ENCODE results near the gene RASD2.

Gene RASD2

DNA sequence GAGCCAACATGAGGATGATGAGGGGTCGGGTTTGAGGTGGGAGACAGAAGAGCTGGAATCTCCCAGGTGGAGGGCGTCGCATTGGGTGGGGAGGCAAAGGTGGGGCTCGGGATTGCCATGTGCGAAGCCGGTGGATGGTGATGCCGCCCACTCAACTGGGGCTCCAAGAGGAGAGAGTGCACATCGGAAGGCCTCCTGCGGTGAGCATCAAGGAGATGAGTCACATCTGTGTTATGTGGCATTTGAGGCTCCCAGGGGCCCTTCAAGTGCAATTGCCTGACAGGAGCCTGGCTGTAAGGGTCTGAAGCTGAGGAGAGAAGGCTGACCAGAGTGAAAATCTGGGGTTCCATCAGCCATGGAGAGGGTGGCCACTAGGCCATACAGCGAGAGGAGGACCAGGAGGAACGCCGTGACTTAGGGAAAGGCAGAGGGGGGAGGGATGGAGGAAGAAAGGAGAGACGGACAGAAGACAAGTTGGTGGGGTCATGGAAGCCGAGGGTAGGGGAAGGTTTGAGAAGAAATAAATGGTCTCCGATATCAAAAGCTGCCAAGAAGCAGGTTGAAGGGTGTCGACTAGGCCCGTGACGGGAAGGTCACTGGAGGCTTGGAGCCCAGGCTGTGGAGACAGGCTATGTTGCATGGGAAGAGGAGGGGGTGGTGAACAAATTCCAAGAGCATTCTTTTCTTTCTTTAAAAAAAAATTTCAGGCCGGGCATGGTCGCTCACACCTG, 21.3 kb downstream of the RASD2 start:
- DNase-seq = no peak

DNA sequence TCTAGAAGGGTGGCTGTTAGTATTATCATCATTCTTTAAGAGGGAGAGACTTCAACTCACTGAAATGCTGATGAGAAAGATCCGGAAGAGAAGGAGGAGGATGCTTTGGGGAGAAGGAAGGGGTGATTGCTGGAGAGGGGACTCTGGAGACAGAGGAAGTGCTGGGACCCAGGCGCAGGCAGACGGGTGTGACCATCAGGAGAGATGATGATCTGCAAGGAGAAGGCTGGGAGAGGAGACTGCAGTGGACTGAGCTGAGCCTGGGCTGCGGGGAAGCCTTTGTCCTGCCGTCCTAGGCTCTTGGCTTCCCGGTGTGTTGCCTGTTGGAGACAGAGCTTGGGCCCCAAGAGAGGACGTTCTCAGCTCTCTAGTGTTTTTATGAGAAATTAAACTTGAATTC, 22.6 kb downstream of the RASD2 start:
- no peak for DNase-seq

DNA sequence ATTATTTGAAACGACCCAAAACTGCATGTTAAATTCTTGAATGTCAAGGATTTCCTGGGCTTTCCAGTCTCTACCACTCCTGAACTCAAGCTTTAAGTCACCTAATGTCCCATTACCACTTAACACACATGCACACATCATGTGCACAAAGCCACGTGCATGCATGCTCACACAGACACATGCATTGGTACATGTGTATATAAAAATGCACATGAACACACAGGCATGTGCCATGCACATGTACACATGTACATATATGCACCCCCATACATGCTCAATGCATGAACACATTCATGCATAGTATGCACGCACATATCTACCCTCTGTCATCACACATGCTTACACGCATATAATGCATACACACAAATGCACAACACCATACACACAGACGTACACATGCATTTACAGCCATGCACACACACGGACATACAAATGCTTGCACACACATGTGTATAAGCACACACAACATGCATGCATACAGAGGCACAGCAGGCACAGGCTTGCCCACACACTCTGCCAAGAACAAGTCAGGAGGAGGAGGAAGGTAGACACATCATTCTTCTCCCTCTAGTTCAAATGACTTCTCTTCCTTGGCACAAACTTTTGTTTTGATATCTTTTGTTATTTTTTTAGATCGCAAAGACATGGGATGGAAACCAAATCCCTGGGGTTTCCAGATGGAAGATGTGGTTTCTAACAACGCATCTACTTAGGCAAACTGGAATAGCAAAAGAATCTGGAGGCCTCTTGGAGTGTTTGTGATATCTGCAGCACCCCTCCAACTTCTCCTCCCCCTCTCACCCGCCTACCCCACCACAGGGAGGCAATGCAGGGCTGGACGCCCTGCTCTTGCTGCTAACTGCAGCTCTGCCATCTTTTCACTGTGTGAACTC, 24.6 kb downstream of the RASD2 start:
- no peak for DNase-seq

DNA sequence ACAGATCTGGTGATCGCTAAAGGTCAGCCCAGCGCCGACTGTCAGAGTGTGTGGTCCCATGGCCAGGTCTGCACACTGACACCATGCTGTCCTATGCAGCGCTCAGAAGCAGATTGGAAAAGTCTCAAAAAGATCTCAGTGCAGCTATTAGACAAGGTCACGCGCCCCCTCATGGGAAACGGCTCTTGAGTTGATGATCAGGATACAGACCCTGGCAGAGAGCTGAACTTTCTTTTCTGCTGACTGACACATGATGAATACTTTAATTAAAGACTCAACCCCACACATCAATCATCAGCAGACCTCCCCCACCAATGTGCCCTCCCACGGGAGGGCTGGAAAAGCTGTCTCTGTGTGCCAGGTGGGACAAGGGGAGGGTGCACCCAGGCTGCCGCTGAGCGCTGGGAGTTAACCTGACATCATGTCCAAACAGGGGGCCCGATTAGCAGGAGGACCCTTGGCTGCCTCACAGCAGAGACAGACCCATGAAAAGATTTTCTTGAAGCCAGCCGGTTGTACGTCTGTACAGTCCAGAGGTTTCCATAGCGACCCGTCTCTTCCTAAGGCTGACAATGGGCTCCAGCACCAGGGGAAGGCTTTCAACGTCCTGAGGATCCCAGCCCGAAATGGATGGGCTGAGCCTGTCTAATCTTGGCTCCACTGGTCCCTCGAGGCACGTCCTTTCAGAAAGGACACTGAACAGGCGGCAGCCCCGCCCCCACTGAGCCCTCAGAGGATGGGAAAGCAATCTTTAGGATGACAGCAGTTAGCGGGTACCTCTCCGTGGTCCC, 26.9 kb downstream of the RASD2 start:
- no peak for DNase-seq

DNA sequence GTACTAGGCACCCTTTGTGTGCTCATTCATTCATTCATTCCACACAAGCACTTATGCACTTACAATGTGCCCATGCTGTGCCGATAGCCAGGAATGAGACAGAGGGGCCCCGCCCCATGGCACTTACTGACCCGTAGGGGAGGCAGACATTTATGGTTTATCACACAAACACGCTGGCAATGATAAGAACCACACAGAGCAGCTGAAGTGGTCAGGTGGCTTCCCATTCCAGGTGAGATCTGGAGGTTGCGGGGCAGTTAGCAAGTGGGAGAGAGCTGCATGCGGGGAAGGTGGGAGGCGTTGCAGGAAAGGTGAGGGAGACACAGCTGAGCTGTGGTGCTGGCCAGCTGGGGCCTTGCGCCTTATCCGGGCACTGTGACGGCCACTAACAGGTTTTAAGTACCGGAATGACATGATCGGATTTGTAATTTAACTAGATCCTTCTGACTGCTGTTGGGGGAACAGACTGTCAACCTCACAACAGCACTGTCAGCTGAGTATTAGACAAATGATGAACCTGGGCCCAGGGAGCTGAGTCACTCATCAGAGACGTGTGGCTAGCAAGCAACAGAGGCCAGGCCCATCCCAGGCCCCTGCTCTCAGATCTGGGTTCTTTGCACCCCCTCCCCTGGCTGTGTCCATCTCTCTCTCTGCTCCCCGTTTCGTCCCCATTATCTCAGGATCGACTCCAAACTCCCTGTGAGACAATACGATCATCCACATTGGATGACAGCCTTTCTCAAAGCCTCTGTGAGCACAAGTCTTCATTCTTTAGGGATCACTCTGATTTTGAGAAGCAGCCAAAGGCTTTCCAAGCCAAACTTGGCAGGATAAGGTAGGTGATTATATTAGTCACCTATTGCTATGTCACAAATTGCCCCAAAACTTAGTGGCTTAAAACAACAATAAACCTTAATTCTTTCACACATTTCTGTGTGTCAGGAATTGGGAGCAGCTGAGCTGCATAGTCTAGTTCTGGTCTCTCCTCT, 28.4 kb downstream of the RASD2 start:
- no peak for DNase-seq

DNA sequence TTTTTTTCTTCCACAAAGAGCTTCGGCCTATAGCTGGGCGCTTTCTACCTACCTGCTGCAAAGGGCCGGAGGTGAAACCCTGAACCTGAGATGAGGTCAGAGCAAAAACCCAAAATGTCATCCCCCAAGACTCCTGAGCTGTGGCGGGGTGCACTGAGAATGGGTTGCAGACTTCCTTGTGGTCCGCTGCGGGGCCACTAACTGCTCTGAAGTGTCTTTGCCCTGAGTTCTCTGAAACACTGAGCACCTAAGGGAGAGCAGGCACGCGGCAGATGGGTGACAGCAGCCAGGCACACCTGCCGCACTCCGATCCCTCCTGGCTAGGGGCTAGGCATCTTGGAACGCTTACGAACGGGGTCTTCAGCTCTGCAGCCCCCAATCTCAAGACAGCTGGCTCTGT, 29.3 kb downstream of the RASD2 start:
- no peak for DNase-seq

DNA sequence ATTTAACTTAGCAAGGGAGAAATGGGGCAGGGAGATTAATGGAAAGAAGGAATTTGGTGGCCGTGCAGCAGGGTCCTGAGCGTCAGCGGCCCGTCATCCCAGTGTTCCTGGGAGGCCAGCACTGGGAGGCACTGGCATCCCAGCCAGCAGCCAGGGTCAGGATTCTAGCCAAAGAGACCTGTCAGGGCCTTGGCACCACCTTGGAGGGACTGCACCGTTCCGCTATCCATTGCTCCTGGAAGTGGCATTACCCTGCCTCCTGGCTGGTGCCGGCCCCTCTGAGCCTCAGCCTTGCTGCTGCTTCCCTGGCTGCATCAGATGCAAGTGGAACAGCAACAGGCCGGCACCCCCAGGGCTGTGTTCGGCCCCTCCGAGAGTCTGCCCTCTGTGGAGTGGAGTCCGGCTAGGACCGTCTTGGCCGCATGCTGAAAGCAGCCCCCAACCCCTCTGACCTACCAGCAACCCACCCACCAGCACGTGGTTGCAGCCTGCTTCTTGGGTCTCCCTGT, 30.1 kb downstream of the RASD2 start:
- no peak for DNase-seq

DNA sequence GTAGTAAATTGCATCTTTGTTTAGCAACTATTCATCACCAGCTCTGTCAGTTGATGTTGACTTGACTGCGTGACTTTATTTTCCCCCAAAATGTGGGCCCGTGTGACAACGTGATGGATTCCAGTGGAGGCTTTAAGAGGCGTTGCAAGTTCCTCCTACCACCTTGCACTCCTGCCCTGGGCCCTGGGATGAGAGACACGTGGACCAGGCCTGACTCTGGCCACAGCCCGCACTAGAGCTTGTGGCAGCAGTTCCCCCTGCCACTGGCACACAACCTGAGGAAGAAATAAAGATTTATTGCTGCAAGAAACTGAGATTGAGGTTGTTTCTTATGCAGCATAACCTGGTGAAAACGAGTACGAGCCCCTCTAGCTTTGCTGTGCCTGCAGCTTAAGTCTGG, 31.9 kb downstream of the RASD2 start:
- DNase-seq = no peak

DNA sequence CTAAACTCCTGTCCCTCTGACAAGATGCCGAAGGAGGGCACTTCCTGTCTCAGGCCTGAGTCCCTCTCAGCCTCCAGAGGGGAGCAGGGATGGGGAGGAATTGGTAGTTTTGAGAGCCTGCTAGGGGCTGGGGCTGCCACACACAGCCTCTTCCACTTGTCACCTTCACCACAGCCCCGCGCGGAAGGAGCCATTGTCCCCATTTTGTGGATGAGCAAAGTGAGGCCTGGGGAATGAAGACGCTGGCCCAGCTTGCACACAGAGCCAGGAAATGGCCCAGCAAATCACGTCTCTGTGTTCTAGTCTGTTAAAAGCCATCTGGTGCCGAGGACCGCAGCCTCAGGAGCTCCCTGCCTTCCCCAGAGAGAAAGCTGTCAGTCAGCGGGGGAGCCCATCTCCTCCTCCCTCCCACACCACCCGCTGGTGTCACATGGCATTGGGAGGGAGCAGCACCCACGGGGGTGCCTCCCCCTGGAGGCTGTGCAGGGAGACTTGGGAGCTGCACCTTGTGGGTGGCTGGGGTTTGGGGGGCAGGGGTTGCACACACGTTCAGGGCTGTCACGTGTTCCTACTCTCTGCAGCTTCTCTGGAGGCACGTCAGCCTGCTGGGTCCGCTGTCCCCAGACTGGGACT, 34.6 kb downstream of the RASD2 start:
- no peak for DNase-seq

DNA sequence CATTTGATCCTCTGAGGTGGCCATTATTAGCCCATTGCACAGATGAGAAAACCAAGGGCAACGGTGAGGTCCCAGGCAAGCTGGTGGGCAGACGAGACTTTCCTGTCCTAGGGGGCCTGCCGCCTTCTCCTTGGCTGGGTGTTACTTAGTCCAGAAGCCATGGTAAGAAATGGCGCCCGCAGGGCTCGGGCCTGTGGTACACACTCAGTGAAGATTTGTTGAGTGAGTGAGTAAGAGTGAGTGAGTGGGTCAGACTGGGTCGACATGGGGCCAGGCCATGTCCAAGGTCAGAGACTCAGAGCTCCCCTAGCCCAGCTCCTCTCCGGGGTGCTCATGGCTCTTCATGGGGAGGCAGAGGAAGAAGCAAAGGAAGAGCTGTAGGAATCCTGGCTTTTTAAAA, 36.0 kb downstream of the RASD2 start:
- DNase-seq = no peak

DNA sequence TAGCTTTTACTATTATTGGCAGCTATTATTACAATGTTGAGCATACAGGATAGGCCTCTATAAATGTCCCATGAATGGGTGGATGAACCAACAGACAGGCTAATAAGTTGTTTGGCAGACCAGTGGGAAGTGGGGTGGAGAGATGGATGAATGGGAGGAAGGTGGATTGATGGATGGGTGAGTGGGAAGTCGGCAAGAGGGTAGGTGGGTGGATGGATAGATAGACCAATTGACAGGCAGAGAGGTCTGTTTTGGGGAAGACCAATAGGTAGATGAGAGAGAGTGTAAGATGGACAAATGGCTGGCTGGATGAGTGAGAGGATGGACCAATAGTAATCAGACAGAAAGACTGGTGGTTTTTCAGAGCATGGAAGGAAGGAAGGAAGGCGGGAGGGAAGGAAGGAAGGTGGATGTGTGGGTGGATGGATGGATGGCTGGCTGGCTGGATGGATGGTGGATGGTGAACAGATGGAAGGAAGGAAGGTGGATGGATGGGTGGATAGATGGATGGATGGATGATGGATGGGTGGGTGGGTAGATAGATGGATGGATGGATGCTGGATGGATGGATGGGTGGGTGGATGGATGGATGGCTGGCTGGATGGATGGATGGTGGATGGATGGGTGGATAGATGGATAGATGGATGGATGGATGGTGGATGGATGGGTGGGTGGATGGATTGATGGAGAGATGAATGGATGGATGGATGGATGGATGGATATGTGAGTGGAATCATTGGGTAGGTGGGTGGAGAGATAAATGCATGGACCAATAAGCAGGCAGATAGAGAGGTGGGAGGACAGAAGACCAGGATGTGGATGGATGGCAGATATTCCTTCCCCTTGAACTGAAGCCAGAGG, 37.4 kb downstream of the RASD2 start:
- DNase-seq = no peak

DNA sequence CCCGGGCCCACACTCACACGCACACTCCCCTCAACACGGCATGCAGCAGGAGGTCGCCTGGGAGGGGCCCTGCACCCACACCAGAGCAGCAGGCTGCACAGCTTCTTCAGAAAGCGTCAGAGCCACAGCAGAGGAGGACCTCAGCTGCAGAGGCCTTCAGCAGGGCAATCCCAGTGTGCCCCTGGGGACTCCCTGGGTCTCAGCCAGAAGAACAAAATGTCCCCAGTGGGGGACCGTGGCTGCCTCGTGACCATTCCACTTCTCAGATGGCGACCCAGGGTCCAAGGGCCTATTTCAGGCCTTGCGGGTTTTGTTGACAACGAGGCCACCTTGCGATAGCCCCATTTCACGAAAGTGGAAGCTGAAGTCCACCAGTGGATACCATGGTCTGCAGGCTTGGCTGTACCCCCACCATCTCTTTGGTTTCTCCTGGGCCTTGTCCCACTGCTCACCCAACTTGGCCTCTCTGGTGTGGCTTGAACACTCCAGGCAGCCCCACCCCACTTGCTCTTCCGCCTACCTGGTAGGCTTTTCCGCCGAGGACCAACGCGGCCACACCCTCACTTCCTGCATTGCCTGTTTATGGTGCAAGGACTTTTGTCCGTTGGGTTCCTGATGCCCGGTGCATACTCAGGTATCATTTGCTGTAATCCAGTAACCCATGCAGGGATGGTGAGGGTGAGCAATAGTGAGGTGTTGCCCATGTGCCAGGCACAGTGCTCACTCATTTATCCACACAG, 38.4 kb downstream of the RASD2 start:
- no peak for DNase-seq

DNA sequence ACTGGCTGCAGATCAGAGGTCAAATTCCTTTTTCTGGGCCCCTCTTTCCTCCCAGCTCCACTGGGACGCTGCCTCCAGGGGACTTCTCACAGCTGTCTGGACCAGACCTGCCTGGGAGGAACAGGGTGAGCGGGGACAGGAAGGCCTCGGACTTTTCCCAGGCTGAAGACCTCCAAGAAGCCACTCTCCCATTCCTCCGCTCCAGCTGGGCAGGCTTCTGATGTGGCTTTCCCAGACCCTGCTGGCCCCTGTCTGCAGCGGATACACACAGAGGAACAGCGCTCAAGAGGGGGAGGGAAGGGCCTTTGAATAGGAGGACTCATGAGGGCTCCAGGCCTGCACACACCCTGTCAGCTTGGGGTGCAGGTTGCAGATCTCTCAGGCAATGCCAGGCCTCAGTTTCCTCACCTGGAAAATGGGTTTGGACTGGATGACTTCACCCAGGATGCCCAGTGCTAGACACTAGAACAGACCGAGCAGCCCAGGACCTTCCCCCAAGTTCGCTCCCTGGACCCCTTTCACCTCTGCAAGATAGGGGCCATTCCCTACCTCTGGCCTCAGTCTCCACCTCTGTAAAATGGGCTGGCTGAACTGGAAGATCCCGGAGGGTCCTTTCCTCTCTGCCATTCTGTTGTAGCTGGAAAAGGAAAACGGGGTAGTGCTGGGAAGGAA, 39.9 kb downstream of the RASD2 start:
- DNase-seq = no peak

DNA sequence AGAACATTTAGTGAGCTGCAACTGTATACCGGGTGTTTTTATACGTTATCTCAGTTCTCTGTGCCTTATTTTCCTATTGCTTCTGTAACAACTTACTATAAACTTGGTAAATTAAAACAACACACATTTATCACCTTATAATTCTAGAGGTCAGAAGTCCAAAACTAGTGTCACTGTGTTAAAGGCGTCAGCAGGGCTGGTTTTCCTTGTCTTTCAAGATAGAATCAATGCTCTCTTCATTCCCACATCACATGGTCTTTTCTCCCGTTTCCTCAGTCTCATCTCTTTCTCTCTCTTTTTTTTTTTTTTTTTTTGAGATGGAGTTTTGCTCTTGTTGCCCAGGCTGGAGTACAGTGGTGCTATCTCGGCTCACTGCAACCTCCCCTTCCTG, 40.4 kb downstream of the RASD2 start:
- no peak for DNase-seq

DNA sequence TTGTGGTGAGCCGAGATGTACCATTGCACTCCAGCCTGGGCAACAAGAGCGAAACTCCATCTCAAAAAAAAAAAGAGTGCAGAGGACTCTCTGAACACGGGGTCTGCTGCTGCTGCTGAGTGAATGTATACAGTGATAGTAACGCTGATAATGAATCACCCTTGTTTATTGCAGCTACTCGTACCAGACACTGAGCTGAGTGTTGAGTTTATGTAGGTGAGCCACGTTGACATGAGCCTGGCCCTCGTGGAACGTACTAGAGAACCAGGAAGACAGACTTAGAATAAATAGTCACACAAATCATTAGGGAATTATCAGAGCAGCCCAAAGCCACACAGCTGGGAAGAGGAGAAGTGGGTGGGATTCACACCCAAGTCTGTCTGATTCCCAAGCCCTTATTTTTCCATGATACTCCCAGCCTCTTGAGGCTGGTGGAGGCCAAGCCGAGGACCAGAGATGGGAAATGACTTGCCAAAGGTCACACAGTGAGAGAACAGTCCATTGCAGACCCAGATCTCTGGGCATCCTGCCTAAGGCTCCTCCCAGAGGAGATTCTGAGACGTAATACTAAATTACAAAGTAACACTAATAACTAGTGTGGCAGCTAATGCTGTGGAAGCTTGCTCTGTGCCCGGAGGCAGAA, 41.7 kb downstream of the RASD2 start:
- DNase-seq = no peak

DNA sequence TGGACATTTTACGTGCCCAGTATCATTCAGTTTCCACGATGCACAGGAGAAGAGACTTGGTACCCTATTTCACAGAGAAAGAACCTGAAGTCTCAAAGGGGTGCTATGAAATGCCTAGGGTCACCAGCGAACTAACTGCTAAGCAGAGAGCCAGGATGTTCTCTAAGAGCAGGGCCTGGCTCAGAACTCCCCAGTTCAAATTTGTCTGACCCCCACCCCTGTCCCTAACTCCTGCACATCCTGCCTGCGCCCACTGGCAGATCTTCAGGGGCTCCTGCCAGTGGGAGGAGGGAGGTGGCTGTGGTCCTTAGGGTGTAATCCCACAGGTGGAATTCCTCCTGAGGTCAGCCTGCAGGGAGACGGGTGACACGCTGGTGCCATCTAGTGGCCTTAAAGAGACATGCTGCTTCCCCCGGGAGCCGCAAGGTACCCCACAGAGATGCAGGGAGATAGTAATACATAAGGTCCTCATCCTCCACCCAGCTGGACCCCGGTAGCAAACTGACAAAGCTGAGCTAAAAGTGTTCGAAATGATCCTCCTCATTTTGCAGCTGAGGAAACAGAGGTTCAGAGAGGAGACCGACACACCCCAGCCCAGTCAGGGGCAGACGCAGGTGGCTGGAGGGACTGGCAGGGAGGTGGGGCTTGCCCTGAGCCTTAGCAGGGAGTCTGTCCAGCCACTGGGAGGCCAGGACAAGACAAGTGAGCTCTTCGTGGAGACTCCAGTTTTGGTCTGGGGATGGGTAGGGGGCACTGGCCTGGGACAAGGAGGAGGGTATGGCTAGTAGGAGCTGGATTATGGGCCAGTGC, 42.4 kb downstream of the RASD2 start:
- DNase-seq = peak; percentile 60

DNA sequence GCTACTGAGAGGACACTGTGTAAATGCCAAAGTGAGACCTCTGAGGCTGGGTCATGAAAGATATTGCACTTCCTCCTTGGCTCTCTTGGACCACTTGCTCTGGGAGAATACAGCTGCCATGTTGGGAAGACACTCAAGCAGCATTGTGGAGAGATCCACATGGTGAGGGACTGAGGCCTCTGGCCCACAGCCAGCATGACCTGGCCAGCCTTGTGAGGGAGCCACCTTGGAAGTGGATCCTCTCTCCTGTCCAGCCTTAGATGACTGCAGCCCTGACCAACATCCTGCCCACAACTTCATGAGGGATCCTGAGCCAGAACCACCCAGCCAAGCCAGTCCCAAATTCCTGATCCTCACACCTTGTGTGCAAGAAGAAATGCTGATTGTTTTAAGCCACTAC, 46.1 kb downstream of the RASD2 start:
- DNase-seq = no peak

DNA sequence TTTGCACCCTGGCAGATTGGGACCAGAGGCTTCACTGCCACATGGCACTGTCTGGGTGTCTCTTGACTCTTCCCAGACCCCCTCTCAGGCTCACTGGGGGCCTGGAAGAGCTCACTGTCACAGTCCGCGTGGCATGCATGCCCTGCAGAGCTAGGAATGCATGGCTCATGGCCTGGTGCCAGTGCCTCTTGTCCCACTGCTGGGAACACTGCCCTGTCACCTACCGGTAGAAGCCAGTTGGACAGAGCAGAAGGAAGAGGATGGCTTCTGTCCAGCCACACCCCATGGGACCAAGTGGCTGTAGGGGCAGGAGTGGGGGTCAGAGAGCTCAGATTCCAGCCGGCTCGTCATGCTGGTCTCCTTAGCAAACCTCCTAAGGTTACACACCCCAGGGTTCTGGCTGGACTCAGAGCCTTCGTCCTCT, 46.8 kb downstream of the RASD2 start:
- DNase-seq = no peak
